D721Med (cell line): Measurements from ENCODE around the gene IL21R.
"Not testable (repeated sequence)": the region's sequence is repeated elsewhere in the genome, so short reads cannot be mapped to it uniquely, and the experiment has no call there.

Experiments used
- DNase-seq: peaks from one replicate; pipeline ENCODE4 v3.0.0; 2011; ENCODE audit warnings: low spot score; ENCODE audit not compliant: insufficient read length
- FAIRE-seq: peaks from 2 replicates; lab custom pipeline; 2011; peaks lifted over from hg19 to GRCh38; lab: Jason Lieb, UNC
- CTCF ChIP-seq: IDR thresholded peaks from 2 replicates; pipeline ENCODE4 v1.5.1; 2012; ENCODE audit warnings: mild to moderate bottlenecking, control low read depth; ENCODE audit not compliant: insufficient read depth; ENCODE audit errors: missing control alignments

IL21R gene

DNA sequence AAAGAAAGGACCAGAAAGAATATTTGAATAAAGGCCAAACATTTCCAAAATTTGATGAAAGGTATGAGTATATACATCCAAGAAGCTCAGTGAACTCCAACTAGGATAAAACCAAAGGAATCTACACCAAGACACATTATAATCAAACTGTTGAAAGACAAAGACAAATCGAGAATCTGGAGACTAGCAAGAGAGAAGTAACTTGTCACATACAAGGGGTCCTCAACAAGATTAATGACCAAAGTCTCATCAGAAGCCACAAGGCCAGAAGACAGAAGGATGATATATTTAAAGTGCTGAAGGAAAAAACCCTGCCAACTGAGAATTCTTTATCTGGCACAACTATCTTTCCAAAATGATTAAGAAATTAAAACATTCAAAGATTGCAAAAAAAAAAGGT is 9.3 kb upstream of the IL21R start:
- no peak for TF ChIP-seq CTCF
- DNase-seq (no peak), FAIRE-seq (no peak)

DNA sequence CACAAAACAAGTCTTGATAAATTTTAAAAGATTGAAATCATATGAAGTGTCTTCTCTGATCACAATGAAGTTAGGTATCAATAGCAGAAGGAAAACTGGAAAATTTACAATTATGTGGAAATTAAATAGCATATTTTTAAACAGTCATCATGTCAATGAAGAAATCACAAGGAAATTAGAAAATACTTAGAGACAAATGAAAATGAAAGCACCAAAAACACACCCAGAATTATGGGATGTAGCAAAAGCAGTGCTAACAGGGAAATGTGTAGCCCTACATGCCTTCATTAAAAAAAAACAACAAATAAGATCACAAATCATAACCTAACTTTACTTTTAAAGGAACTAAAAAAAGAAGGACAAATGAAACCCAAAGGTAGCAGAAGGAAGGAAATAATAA is 7.5 kb upstream of the IL21R start:
- FAIRE-seq, result no peak

DNA sequence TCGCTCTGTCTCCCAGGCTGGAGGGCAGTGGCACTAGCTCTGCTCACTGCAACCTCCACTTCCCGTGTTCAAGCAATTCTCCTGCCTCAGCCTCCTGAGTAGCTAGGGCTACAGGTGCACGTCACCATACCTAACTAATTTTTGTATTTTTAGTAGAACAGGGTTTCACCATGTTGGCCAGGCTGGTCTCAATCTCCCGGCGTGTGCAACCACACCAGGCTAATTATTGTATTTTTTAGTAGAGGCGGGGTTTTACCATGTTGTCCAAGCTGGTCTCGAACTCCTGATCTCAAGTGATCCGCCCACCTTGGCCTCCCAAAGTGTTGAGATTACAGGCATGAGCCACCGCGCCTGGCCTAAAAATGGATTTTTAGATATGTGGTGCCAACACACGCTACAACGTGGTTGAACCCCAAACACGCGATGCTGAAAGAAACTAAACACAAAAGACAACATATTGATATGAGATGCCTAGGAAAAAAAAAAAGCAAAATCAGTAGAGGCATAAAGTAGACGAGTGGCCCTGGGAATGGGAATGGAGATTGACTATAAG is 3.6 kb upstream of the IL21R start:
- DNase-seq, FAIRE-seq: not testable (repeated sequence)

More for the DNA sequence above, 7.5 kb upstream of the IL21R start:
- TF ChIP-seq CTCF, result no peak
- no peak for DNase-seq

DNA sequence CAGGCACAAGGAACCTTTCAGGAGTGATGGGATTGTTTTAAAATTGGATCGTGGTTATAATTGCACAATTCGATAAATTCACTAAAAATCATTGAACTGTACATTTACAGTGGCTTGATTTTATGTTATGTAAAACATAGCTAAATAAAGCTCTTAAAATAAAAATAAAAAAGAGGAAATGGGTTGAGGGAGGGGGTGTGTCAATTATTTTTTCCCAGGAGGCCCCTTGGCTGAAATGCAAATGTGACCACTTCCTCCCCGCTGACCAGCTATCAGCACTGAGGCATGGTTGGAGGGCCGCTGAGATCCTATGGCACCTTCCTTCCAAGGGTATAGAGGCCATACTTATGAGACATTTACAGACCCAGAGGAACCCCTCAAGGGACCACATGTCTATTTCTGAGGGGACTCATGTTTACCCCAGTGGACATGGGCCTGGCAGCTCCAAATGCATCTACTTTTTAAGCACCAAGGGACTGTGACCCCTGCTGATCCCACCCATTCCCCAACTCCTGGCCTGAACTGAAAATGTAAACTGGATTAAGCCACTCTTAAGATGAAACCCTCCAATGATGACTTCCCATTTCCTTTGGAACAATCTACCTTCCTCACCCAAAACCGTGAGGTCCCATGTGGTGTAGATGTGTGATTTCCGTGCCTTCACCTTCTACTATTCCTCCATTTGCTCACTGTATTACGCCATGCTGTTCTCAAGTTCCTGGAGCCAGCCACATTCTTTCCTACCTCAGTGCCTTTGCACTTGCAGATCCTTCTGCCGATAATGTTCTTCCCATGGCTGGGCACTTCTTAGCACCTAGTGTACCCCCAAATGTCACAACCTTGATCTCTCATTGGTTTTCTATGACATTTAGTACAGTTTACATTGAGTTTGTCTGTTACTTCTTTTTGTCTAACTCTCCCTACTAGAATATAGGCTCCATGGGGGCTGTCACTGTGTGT is 2.8 kb upstream of the IL21R start:
- DNase-seq (no peak), FAIRE-seq (no peak)

GRCh38 chr16:27399969-27400368 is 2.0 kb upstream of the IL21R start:
- no peak for DNase-seq
- FAIRE-seq, result no peak
- TF ChIP-seq CTCF, result no peak

More for the DNA sequence above, 2.8 kb upstream of the IL21R start:
- TF ChIP-seq CTCF, result no peak

- TF ChIP-seq CTCF, result no peak
- FAIRE-seq, result no peak
- no peak for DNase-seq
Observed at GRCh38 chr16:27400751-27401620, 988 bp upstream of the IL21R start.

DNA sequence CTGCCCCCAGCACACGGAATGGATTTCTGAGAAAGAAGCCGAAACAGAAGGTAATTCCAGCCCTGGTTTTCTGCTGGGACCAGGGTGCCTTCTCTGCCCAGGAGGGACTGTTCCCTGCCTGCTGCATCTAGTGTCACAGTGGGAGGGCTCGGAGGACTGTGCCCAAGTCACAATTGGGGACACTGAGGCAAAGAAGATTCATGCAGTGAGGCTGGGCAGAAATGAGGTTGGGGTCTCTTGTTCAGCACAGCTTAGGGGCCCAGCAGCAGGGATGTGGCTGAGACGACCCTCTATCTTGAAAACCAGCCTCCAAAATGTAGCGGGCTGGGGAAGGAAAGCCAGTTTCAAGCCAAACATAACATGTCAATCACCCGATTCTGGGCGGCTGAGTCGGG is 592 bp downstream of the IL21R start:
- DNase-seq (no peak), FAIRE-seq (no peak)
- no peak for TF ChIP-seq CTCF
